IMR-90 (cell line): Measurements from ENCODE around the gene MTMR11. TPM values are rescaled to one million over a fixed set of nuclear protein-coding genes. Genes with fewer than 3 reads are reported as not detected.

Experiments
- ATAC-seq: fragments of 200-7000 bp; cut with Tn5 transposase; 2 replicates; pipeline ENCODE4 v1.9.1; 2020; ENCODE audit warnings: low read depth, mild to moderate bottlenecking, moderate library complexity
- BruUV-seq: library from RNA; stranded (reverse); fragments of 400-500 nt; replicated peaks from 2 replicates; lab custom pipeline; 2021; lab: Mats Ljungman, UMichigan
- CTCF ChIA-PET: fragments of 300-600 bp; formaldehyde crosslinking; extraction: SDS; loops from one replicate; lab custom pipeline; 2021; ENCODE audit warnings: antibody characterized with exemption; lab: Yijun Ruan, JAX
- POLR2A ChIA-PET: fragments of 300-600 bp; sonication (Branson Sonifier 250); formaldehyde crosslinking; loops from one replicate; lab custom pipeline; 2022; ENCODE audit warnings: antibody characterized with exemption; ENCODE audit not compliant: unreplicated experiment; lab: Charles Lee
- DNase-seq: peaks from one replicate; pipeline ENCODE4 v3.0.0; 2013
- H2AFZ ChIP-seq: replicated peaks from 2 replicates; pipeline ENCODE3; 2013; ENCODE audit warnings: low read length, mild to moderate bottlenecking; ENCODE audit not compliant: poor library complexity
- H2AK5ac ChIP-seq: 2 replicates; pipeline ENCODE4 v1.6.1; 2013; ENCODE audit warnings: low read depth, low read length, inconsistent platforms
- H2AK9ac ChIP-seq: replicated peaks from 2 replicates; pipeline ENCODE3; 2013; ENCODE audit warnings: mild to moderate bottlenecking, low read depth, low read length, moderate library complexity; ENCODE audit not compliant: poor library complexity
- H2BK120ac ChIP-seq: 2 replicates; pipeline ENCODE4 v1.6.1; 2013; ENCODE audit warnings: low read depth, low read length, inconsistent platforms
- H2BK15ac ChIP-seq: 3 replicates; pipeline ENCODE4 v1.6.1; 2013; ENCODE audit warnings: low read depth, low read length, inconsistent platforms
- H2BK20ac ChIP-seq: 2 replicates; pipeline ENCODE4 v1.6.1; 2013; ENCODE audit warnings: low read depth, mild to moderate bottlenecking, inconsistent platforms, low read length, moderate library complexity
- H2BK5ac ChIP-seq: 2 replicates; pipeline ENCODE4 v1.6.1; 2013; ENCODE audit warnings: mild to moderate bottlenecking, low read depth, low read length, inconsistent platforms; ENCODE audit not compliant: poor library complexity, severe bottlenecking
- H3K14ac ChIP-seq: replicated peaks from 2 replicates; pipeline ENCODE4 v1.6.1; 2013; ENCODE audit warnings: low read depth, low read length, inconsistent platforms
- H3K18ac ChIP-seq: 2 replicates; pipeline ENCODE4 v1.6.1; 2013; ENCODE audit warnings: low read depth, low read length, control low read depth
- H3K23ac ChIP-seq: 2 replicates; pipeline ENCODE4 v1.6.1; 2013; ENCODE audit warnings: low read depth, low read length, inconsistent platforms
- H3K27ac ChIP-seq: 2 replicates; pipeline ENCODE4 v1.5.1; 2013; ENCODE audit warnings: mild to moderate bottlenecking, control low read depth, low read length; ENCODE audit not compliant: insufficient read depth
- H3K27me3 ChIP-seq: 2 replicates; pipeline ENCODE4 v1.6.1; 2013; ENCODE audit warnings: low read length; ENCODE audit not compliant: control insufficient read depth, insufficient read depth
- H3K36me3 ChIP-seq: 2 replicates; pipeline ENCODE4 v1.6.1; 2013; ENCODE audit warnings: low read length, mixed read lengths; ENCODE audit not compliant: control insufficient read depth, insufficient read depth
- H3K4ac ChIP-seq: 2 replicates; pipeline ENCODE4 v1.6.1; 2013; ENCODE audit warnings: low read depth, low read length, inconsistent platforms
- H3K4me1 ChIP-seq: 2 replicates; pipeline ENCODE4 v1.6.1; 2013; ENCODE audit warnings: low read length, mixed read lengths; ENCODE audit not compliant: control insufficient read depth, insufficient read depth
- H3K4me2 ChIP-seq: 2 replicates; pipeline ENCODE4 v1.6.1; 2013; ENCODE audit warnings: low read depth, mild to moderate bottlenecking, control low read depth, low read length, moderate library complexity
- H3K4me3 ChIP-seq: 2 replicates; pipeline ENCODE4 v1.5.1; 2013; ENCODE audit warnings: low read depth, mild to moderate bottlenecking, control low read depth, low read length, moderate library complexity; ENCODE audit not compliant: insufficient read depth
- H3K56ac ChIP-seq: 2 replicates; pipeline ENCODE4 v1.6.1; 2013; ENCODE audit warnings: low read length, inconsistent platforms; ENCODE audit not compliant: insufficient read depth; ENCODE audit errors: extremely low read depth
- H3K79me1 ChIP-seq, 2 experiments: 2 replicates each; pipeline ENCODE4 v1.6.1; 2013; ENCODE audit warnings: low read length in 2 of 2, inconsistent platforms in 1 of 2, low read depth in 1 of 2
- H3K9ac ChIP-seq: 2 replicates; pipeline ENCODE4 v1.6.1; 2013; ENCODE audit warnings: low read depth, low read length, control low read depth
- H3K9me1 ChIP-seq: 2 replicates; pipeline ENCODE4 v1.6.1; 2013; ENCODE audit warnings: low read length, inconsistent platforms; ENCODE audit not compliant: insufficient read depth
- H3K9me3 ChIP-seq: 2 replicates; pipeline ENCODE4 v1.6.1; 2013; ENCODE audit warnings: low read length; ENCODE audit not compliant: control insufficient read depth, insufficient read depth
- H4K20me1 ChIP-seq: 2 replicates; pipeline ENCODE4 v1.6.1; 2013; ENCODE audit warnings: low read length, inconsistent platforms; ENCODE audit not compliant: insufficient read depth
- H4K5ac ChIP-seq: 2 replicates; pipeline ENCODE4 v1.6.1; 2013; ENCODE audit warnings: mild to moderate bottlenecking, low read depth, low read length, control low read depth
- H4K8ac ChIP-seq, 2 experiments: 2 replicates each; pipeline ENCODE4 v1.6.1; 2013; ENCODE audit warnings: low read depth in 2 of 2, low read length in 2 of 2, control low read depth in 1 of 2, inconsistent platforms in 1 of 2
- H4K91ac ChIP-seq: 2 replicates; pipeline ENCODE4 v1.6.1; 2013; ENCODE audit warnings: low read depth, low read length, inconsistent platforms; ENCODE audit not compliant: insufficient read depth
- BHLHE40 ChIP-seq: fragments of 150-350 bp; IDR thresholded peaks from 2 replicates; pipeline ENCODE4 v1.6.1; 2016; ENCODE audit warnings: mild to moderate bottlenecking, low read depth, low read length
- CEBPB ChIP-seq: IDR thresholded peaks from 2 replicates; pipeline ENCODE4 v1.6.1; 2012; ENCODE audit warnings: low read depth, low read length, improper control_type of control experiment
- CHD1 ChIP-seq: IDR thresholded peaks from 2 replicates; pipeline ENCODE4 v1.6.1; 2012; ENCODE audit warnings: low read depth, low read length, improper control_type of control experiment
- ELK1 ChIP-seq: fragments of 150-350 bp; IDR thresholded peaks from 2 replicates; pipeline ENCODE4 v1.6.1; 2016; ENCODE audit warnings: low read depth, mild to moderate bottlenecking, low read length, moderate library complexity, borderline replicate concordance
- FOS ChIP-seq: fragments of 150-350 bp; IDR thresholded peaks from 2 replicates; pipeline ENCODE4 v1.6.1; 2016; ENCODE audit warnings: low read depth, low read length
- MAFK ChIP-seq: IDR thresholded peaks from 2 replicates; pipeline ENCODE4 v1.6.1; 2012; ENCODE audit warnings: low read depth, low read length, improper control_type of control experiment
- MAZ ChIP-seq: IDR thresholded peaks from 2 replicates; pipeline ENCODE4 v1.6.1; 2012; ENCODE audit warnings: low read depth, mild to moderate bottlenecking, low read length, improper control_type of control experiment, moderate library complexity, borderline replicate concordance
- MXI1 ChIP-seq: IDR thresholded peaks from 2 replicates; pipeline ENCODE4 v1.6.1; 2012; ENCODE audit warnings: low read depth, mild to moderate bottlenecking, low read length, moderate library complexity, borderline replicate concordance
- NFE2L2 ChIP-seq: fragments of 150-350 bp; IDR thresholded peaks from 2 replicates; pipeline ENCODE4 v1.6.1; 2016; ENCODE audit warnings: low read depth, mild to moderate bottlenecking, low read length
- POLR2A ChIP-seq: IDR thresholded peaks from 2 replicates; pipeline ENCODE4 v1.6.1; 2012; ENCODE audit warnings: mild to moderate bottlenecking, low read depth, low read length
- RAD21 ChIP-seq: IDR thresholded peaks from 2 replicates; pipeline ENCODE4 v1.6.1; 2012; ENCODE audit warnings: low read length, improper control_type of control experiment
- RCOR1 ChIP-seq: IDR thresholded peaks from 2 replicates; pipeline ENCODE4 v1.6.1; 2012; ENCODE audit warnings: mild to moderate bottlenecking, low read length, improper control_type of control experiment; ENCODE audit not compliant: insufficient replicate concordance
- RFX5 ChIP-seq: IDR thresholded peaks from 2 replicates; pipeline ENCODE4 v1.8.0; 2012; ENCODE audit warnings: low read depth, mild to moderate bottlenecking, low read length, moderate library complexity
- SMC3 ChIP-seq: fragments of 150-350 bp; IDR thresholded peaks from 2 replicates; pipeline ENCODE4 v1.6.1; 2016; ENCODE audit warnings: low read depth, mild to moderate bottlenecking, antibody characterized with exemption, low read length, moderate library complexity
- USF2 ChIP-seq: fragments of 150-350 bp; IDR thresholded peaks from 2 replicates; pipeline ENCODE4 v1.6.1; 2017; ENCODE audit warnings: mild to moderate bottlenecking, antibody characterized with exemption, low read length, low read depth
- whole genome bisulfite sequencing, 2 experiments: methylation state at CpG; one replicate each; pipeline versions ENCODE4 v1.1.5 to v1.1.7; 2013; ENCODE audit warnings: missing lambda C conversion rate in 2 of 2; ENCODE audit not compliant: insufficient read length in 1 of 2; ENCODE audit errors: extremely low coverage in 2 of 2; 5-methylcytosine and 5-hydroxymethylcytosine counted together
- dilution Hi-C: fragments of 300-500 bp; cut with HindIII; formaldehyde crosslinking; loops from one replicate; pipeline ENCODE4 v1.14.3; 2018; ENCODE audit warnings: low sequenced_read_pairs; ENCODE audit not compliant: unreplicated experiment
- in situ Hi-C: fragments of 300-500 bp; cut with MboI; formaldehyde crosslinking; loops from 3 replicates; pipeline ENCODE4 v1.14.3; 2019; ENCODE audit warnings: low sequenced_read_pairs, inconsistent platforms, mixed read lengths
- intact Hi-C: fragments of 100-400 bp; cut with micrococcal nuclease; formaldehyde crosslinking; loops from 2 replicates; pipeline ENCODE4 v1.10.0; 2022
- polyA plus RNA-seq, 3 experiments: library from polyadenylated mRNA; depleted of rRNA; stranded (reverse); fragments of >200 nt; gene quantifications; 2 replicates each; pipeline ENCODE4 v1.2.3, GENCODE V29; 2012; ENCODE audit warnings: low replicate concordance in 1 of 3
- total RNA-seq: library from RNA; depleted of rRNA; stranded (reverse); fragments of >200 nt; gene quantifications from 2 replicates; pipeline ENCODE4 v1.2.3, GENCODE V29; 2012
- TF ChIP-seq, protein P1 (sequence below): conservative IDR thresholded peaks from 2 replicates; pipeline ENCODE4 v1.5.1; 2012; ENCODE audit warnings: mild to moderate bottlenecking, low read depth, low read length, improper control_type of control experiment

MTMR11 gene
- total and polyA plus RNA-seq, 2 of the 4 experiments (the other 2 are of a cell fraction), result 2.0 to 14.6 TPM

GRCh38 chr1:149942885-149943284, 6.2 kb upstream of the MTMR11 start:
- no peaks in the 10 kb centered on the region for H3K27me3 ChIP-seq
- no peak overlapping the region for H3K27ac ChIP-seq
- H3K14ac ChIP-seq, result no peak overlapping the region
- ATAC-seq, result no peak
- intact Hi-C loops (loop anchor here (10.0 kb wide), 1 partner anchor 842 kb away; no protein-coding TSS in a partner anchor), dilution Hi-C loops (no loop called here), in situ Hi-C loops (no loop called here)
- H4K20me1 ChIP-seq, result no peaks in the 10 kb centered on the region
- no peak overlapping the region for H3K4me2 ChIP-seq
- BruUV-seq, result no TSS peak
- no peak overlapping the region for H3K56ac ChIP-seq
- H2AK5ac ChIP-seq, result no peak overlapping the region
- DNase-seq, result no peak
- H3K79me1 ChIP-seq, result peaks cover 3 to 17% of the 10 kb centered on the region in 2 experiments
- no CpG with 5 or more reads among the region's 3 CpGs for WGBS, 2 experiments
- no peak overlapping the region for H2BK15ac ChIP-seq
- no peak overlapping the region for H4K8ac ChIP-seq
- H2BK5ac ChIP-seq, result no peak overlapping the region
- H3K4me3 ChIP-seq, result no peak overlapping the region
- no peak overlapping the region for H2BK20ac ChIP-seq
- ChIA-PET CTCF (no interaction called here), POLR2A (no interaction called here)
- no peak overlapping the region for H3K18ac ChIP-seq
- peaks cover 8% of the 10 kb centered on the region for H3K9me1 ChIP-seq
- no peak overlapping the region for H2BK120ac ChIP-seq
- H4K5ac ChIP-seq, result no peak overlapping the region
- H2AK9ac ChIP-seq, result no peak overlapping the region
- peaks cover 33% of the 10 kb centered on the region for H3K36me3 ChIP-seq
- H3K9me3 ChIP-seq, result no peaks in the 10 kb centered on the region
- no peak overlapping the region for H2AFZ ChIP-seq
- H3K23ac ChIP-seq, result no peak overlapping the region; the same call in 1 of the 2 replicates
- H3K9ac ChIP-seq, result no peak overlapping the region
- no peak overlapping the region for H3K4ac ChIP-seq
- TF ChIP-seq MAZ (no peak), ELK1 (no peak), RFX5 (no peak), RCOR1 (no peak), BHLHE40 (no peak), CHD1 (no peak), RAD21 (no peak), CEBPB (no peak), MXI1 (no peak), SMC3 (no peak), POLR2A (no peak), FOS (no peak), MAFK (no peak), NFE2L2 (no peak), USF2 (no peak)
- TF ChIP-seq, protein P1, sequence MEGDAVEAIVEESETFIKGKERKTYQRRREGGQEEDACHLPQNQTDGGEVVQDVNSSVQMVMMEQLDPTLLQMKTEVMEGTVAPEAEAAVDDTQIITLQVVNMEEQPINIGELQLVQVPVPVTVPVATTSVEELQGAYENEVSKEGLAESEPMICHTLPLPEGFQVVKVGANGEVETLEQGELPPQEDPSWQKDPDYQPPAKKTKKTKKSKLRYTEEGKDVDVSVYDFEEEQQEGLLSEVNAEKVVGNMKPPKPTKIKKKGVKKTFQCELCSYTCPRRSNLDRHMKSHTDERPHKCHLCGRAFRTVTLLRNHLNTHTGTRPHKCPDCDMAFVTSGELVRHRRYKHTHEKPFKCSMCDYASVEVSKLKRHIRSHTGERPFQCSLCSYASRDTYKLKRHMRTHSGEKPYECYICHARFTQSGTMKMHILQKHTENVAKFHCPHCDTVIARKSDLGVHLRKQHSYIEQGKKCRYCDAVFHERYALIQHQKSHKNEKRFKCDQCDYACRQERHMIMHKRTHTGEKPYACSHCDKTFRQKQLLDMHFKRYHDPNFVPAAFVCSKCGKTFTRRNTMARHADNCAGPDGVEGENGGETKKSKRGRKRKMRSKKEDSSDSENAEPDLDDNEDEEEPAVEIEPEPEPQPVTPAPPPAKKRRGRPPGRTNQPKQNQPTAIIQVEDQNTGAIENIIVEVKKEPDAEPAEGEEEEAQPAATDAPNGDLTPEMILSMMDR, result no peak
- no peak overlapping the region for H4K91ac ChIP-seq
- H3K4me1 ChIP-seq, result peaks cover 3% of the 10 kb centered on the region; the same call in 1 of the 2 replicates
